CD4-positive, alpha-beta T cell treated with Interleukin-12 subunit alpha and Interleukin-12 subunit beta, for 1 hour (primary cell): ENCODE data around the gene DNASE1L3.

Source experiments
- DNase-seq: peaks from one replicate; pipeline ENCODE4 v3.0.0-alpha.2; 2020

Gene DNASE1L3

DNA sequence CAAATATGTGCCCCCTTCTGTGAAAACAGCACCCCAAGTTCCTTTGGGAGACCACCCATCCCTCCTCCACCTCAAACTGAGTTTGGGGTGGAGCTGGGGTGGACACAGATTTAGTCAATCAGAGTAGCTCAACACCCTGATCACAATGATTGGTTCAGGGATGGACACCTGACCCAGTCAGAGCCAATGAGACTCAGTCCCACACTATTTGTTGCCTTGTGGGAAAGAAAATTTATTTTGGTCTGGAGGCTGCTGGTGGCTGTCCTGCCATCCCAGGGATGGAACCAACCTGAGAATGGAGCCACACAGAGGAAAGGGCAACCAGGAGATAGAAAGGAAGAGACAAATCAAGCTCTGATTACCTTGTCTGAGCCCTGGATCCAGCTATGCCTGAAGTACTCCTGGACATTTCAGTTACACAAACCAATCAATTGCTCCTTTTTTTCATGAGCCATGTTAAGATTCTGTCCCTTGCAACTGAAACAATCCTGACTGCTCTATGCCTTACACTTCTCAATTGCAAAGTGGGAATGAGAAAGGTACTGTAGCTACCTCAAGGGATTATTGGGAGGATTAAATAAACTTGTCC is 10.6 kb downstream of the DNASE1L3 start:
- DNase-seq: no peak

DNA sequence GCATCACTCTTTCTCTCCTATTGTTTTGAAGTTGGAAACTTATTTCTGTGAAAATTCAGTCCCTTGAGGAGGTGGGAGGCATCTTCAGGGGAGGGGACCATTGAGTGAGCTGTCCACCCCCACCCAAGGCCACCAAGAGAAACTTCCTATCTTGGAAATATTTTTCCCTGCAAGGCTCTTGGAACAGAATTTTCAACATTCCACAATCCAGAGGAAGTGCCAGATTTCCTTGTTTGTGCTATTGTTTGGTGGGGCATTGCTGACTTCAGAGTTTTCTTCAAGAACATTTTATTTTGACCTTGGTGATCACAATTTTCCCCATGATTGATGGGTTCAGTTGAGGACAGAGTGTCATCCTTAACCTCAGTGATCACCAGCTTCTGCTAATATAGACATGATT is 12.0 kb downstream of the DNASE1L3 start:
- no peak for DNase-seq

DNA sequence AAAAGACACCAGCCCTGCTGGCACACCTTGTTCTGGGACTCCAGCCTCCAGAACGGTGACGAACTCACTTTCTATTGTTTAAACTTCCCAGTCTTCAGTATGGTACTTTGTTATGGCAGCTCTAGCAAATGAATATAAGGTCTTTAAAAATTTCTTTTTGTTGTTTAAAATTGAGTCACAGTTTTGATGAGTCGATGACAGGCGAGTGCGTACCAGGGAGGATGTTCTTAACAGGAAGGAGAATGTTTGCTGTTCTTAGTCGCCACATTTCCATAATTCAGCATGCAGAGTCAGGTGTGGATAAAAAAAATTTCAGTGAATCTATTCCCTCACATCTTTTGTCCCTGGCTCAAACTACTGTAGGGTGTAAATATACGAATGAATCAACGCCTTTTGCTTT is 12.4 kb downstream of the DNASE1L3 start:
- no peak for DNase-seq

DNA sequence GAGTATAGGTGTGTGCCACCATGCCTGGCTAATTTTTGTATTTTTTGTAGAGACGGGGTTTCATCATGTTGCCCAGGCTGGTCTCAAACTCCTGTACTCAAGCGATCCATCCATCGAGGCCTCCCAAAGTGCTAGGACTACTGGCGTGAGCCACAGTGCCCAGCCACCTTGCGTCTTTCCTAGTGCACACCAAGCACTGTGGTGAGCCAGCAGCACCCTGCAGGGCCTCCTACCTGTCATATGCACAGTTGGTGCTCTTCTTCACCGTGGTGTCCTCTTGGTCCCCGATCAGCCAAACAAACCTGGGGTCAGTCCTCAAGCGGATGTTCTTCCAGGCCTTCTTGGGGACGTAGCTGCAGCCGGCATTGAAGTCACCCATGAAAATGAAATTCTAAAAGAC is 13.2 kb downstream of the DNASE1L3 start:
- DNase-seq: no peak

DNA sequence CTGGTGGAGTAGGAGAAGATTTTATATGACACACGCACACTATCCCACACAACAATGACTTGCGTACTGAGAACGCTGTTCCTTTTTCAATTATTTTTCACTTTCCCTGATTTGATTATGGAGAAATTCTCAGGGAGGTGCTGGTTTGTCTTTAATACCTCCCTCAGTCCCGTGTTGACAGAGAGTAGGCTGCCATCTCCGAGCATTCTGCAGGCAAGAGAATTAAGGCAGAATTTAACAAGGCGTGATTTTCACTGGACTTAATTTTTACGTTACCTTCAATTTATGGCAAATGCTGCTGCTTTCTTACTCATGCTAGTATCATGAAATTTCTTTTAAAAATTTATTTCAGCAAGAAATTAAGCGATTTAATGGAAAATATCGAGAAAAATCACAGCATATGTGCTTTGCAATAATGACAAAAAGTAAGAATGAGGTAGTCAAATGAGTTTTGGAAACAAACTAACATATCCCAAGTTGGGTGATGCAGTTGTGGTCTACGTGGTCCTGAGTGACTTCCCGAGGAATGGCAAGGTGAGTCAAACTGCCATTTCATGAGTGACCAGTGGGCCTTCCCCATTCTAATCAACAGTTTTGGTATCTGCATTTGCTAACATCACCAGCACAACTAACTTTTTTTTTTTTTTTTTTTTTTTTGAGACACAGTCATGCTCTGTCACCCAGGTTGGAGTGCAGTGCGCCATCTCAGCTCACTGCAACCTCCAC is 16.9 kb downstream of the DNASE1L3 start:
- DNase-seq: no peak

DNA sequence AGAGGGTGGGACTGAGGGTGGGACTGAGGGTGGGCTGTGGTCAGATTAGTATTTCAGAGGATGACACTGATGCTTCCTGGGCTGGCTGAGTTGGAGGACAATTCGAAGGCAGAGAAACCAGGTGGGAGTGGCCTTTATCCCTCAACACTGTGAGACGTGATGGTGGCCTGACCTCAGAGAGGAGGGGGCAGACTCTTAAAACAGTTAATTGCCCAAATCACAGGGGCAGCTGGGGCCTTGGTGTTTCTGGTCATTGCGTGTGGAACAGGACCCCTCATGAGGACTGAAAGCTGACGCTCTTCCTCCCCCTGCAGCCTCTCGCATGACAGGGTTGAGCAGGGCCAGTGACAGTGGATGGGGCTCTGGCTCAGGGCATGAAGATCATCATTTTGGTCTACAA is 18.7 kb downstream of the DNASE1L3 start:
- DNase-seq: no peak

DNA sequence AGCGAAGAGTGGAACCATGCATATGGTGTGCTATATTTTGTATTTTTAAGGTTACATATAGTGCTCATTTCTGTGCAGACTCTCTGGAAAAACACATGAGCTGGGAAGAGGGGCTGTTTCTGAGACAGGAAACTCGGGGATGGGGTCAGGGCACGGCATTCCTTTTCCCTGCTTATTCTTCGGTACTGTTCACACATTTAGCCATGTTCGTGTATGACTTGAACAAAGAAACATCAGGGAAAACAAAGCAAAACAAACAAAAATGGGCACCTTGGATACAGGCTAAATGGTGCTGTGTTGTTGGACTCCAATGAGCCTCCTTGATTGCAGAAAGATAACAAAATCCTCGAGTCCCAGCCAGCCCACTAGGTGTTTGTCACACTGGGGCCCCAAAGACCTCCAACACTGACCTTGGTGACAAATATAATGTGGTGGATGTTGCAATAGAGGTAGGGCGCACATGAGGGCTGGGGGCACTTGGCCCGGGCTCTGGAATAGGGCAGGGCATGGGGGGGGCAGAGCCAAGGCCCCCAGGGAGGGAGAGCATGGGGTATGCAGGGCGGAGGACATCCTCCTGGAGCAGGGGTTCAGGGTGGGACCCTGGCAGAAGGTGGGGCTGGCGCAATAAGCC is 19.3 kb downstream of the DNASE1L3 start:
- DNase-seq: no peak

DNA sequence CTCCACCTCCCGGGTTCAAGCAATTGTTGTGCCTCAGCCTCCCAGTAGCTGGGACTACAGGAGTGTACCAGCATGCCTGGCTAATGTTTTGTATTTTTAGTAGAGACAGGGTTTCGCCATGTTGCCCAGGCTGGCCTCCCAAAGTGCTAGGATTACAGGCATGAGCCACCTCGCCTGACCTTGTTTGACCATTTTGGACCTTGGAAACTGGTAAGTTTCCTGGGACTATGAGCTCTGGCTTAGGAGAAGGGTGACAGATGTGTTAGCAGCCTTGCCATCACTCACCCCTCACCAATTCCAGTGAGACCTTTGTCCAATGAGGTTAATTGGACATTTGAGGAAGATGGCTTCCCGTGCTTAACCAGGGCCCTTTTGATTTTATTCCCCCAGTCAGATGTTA is 19.9 kb downstream of the DNASE1L3 start:
- DNase-seq: no peak

DNA sequence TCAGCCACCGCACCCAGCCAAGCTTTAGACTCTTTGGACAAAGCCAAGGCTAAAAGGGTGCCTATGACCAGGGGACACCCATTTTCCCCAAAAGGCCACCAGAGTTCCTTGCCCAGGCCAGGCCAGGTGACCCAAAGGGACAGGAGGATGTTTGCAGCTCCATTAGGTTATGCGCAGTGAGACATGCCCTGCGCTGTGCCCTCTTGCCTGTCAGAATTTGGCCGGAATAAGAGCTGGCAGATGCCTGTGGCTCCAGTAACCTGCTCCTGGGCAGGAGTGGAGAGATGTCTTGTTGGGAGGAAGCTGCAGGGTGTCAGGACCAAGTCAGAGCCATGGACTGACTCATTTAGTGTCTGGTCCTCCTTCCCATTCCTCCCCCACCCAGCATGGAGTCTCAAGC is 20.5 kb downstream of the DNASE1L3 start:
- DNase-seq: no peak

DNA sequence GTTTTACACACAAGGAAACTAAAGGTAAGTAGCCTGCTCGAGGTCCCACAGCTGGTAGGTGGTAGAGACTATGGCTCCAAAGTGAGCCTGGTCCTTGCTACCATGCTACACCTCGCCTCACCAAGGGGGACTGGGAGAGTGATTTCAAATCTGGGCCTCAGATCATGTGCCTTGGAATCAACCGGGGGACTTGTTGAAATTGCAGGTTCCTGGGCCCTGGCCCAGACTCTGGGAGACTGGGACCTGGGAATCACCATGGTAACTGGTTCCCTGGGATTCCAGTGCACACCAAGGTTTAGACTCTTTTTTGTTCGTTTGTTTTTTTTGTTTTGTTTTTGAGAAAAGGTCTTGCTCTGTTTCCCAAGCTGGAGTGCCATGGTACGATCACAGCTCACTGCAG is 21.1 kb downstream of the DNASE1L3 start:
- no peak for DNase-seq

DNA sequence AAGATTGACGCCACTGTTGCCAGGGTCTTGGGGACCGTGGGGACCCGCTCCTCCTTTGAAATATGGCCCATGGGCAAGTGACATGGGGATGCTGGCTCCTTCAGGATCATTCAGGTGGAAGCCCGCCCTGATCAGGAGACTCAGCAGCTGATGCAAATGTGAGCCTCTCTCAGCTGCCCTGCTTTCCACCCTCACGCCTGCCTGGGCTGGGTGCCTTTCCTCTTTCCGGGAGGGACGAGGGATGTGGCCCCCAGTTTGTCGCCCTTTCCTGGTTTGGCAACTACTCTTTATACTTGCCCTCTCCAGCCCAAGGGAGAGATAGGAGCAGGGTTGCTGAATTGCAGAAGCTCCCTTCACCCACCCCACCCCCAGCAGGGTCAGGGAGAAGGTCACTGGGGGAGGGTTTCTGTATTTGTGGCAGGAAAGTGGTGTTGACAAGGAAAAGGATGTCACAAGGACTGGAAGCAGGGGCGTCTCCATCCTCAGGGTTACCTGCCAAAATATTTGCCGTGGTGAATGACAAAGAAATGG is 21.8 kb downstream of the DNASE1L3 start:
- DNase-seq: no peak

DNA sequence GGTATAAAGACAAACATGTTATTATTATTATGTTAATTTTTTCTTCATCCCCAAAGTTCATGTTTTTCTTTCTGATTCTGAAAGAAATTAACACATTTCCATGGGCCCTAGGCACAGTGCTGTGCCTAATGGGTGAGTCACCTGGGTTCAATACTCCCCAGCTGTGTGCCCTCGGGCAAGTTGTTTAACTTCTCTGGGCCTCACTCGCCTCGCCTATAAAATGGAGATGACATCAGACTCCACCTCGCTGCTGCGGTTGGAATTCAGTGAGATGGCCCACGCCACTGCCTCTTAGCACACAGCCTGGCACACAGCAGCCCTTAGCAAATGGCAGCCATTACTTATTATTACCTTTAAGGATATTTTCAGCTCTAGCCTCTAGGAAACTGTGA is 22.6 kb downstream of the DNASE1L3 start:
- no peak for DNase-seq

DNA sequence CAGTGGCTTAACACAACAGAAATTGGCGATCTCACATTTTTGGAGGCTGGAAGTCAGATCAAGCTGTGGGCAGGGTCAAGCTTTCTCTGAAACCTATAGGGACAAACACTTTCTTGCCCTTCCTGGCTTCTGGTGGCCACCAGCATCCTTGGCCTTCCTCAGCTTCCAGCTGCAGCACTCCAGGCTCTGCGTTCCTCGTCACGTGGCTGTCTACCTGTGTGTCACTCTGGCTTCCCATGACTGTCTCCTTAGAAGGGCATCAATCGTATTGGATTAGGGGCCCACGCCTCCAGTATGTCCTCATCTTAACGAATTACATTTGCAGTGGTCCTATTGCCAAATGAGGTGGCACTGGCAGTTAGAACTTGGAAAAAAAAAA is 25.8 kb downstream of the DNASE1L3 start:
- DNase-seq: no peak

DNA sequence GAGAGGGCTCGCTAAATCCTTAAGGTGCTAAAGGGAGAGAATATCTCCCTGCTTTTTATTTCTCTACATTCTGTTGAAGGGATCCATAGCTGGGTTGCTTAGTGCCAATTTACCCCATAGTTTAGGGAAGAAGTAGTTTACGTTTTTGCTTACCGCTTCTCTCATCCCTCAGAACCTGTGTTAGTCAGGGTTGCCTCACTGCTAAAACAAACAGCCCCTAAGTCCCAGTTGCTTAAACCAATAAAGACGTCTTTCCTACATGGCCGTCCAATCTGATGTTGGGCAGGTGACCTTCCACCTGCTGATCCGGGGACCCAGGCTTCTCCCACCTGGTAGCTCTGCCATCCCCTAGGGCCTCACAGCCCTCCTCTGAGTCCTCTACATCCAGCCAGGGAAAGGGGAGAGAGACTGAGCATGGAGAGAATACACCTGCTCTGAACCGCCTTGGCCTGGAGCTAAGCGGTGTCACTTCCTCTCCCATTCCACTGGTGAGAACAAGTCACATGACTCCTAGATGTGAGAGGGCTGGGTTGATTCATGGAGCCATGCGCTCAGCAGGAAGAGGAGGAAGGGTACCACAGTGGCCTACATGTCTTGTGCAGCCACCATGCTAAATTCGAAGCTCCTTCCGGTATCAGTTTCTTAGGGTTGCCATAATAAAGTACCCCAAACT is 26.3 kb downstream of the DNASE1L3 start:
- DNase-seq: no peak

DNA sequence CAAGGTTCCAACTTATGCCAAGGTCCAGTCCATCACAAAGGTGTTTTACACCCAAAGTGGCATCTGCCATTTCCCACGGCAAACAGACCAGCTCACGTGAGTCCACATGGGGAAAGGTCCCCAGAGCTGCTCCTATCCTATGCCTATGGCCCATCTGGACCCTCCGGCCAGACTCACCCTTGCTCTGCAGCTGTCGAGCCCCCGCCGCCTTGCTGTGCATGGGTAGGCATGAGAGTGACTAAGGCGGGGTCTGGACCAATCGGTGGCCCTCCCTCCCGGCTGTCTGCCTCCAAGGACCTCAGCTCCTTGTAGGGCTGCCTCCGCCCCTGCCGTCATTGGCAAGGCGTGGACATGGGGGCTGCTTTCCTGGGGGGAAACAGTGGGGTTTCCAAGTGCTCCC is 26.9 kb downstream of the DNASE1L3 start:
- no peak for DNase-seq

DNA sequence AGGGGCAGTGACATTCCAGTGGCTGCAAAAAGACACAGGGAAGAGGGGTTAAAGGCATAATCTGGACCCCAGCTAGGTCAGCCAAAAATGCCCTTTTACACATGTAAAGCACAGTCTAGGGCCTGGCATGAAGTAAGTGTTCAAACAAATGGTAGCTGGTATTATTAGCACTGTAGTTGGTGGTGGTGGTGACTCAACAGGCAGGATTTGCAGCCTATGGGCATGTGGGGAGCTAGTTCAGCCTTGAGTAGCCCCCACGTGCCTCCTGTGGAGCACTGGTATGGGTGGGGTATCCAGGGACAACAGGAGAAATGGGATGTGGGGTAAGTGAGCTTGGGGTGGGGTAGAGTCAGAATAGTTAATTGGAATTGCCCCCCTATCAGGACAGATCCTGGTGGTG is 27.6 kb downstream of the DNASE1L3 start:
- no peak for DNase-seq

DNA sequence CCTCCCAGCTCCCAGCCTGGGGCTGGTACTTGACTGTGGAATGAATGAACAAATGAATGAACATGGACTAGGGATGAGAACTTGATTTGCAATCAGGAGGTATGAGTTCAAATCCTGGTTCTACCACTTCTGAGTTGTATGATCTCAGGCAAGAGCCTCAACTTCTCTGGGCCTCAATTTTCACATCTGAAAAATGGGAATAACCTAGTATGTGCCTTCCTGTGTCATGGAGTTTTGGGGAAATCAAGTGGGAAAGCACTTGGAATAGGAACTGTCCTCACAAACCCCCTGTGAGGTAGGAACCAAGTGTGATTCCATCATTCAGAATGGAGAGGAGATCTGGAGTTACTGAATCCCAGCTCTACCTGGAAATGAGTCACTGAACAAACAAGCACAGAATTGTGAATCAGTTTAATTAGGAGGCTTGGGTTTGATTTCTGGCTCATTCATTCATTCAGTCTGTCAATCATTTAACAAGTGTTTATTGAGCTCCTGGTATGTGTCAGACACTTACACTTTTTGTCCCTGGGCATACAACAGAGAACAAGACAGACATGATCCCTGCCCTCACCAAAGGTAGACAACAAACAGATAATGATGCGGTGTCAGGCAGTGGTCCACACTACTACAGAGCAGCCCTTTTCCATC is 29.7 kb downstream of the DNASE1L3 start:
- no peak for DNase-seq

DNA sequence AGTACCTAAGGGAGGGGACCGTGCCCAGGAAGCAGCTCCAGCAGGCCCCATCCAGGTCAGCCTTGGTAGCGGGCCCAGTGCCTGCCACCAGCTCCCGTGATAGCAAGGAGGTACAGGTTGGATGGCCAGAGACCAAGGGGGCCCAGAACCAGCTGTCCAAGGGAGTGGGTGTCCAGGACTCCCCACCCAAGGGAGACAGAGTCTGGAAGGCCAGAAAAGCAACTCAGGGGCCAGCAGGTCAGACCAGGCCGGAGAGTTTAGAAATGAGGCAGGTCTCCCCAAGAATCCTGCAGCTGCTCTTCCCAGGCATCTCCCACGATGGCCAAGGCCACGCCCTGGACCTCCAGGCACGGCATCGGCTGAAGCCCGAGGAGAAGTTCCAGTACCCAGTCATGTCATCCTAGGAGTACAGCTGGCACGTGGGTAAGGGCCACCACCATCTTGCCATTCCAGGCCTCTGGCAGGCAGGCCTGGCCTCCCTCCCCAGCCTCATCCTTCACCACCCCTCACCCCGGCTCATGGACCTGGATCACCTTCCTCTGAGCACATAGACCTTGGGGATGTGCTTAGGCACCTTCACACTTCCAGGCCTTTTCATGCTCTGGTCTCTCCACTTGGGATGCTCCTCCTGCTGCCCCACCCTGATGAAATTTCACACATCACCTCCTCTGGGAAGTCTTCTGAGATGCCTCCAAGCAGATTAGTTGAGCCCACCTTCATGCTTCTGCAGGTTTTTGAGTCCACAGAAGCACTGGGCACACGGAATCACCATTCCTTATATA is 30.5 kb downstream of the DNASE1L3 start:
- DNase-seq: no peak

DNA sequence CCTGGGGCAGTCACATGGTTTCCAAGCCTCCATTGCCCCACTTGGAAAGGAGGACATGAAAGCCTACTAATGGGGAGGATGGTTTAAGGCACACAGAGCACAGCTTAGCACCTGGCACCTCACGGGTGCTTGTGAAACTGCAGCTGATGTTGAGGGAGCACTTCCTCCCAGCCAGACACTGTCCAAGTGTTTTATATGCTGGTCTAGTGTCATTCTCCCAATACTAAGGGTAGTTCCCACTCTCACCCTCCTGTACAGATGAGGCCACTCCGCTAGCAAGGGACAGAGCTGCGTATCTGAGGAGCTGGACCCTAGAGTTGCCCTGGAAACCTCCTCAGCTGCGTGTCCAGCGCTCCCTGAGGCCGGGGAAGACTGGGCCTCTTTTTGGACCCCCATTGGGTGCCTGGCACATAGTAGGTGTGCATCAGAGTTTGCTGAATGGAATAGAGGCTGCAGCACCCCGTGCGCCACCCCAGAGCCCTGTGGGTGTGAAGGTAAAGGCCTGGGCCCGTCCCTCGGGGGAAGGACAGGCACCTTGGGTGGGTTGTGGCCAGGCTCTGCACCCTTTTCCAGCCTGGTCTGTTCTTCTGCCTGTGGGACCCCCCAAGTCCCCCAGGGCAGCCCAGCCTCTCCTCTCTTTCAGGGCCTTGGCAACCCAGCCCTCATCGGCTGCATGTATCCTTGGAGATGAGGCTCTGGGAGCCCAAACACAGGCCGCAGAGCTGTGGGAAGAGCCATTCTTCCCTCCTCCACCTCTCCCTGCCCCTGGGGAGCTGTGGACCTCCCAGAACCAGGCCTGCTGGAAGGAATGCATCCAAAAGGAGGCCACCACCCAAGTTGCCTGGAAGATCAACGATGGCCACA is 31.3 kb downstream of the DNASE1L3 start:
- DNase-seq: no peak

DNA sequence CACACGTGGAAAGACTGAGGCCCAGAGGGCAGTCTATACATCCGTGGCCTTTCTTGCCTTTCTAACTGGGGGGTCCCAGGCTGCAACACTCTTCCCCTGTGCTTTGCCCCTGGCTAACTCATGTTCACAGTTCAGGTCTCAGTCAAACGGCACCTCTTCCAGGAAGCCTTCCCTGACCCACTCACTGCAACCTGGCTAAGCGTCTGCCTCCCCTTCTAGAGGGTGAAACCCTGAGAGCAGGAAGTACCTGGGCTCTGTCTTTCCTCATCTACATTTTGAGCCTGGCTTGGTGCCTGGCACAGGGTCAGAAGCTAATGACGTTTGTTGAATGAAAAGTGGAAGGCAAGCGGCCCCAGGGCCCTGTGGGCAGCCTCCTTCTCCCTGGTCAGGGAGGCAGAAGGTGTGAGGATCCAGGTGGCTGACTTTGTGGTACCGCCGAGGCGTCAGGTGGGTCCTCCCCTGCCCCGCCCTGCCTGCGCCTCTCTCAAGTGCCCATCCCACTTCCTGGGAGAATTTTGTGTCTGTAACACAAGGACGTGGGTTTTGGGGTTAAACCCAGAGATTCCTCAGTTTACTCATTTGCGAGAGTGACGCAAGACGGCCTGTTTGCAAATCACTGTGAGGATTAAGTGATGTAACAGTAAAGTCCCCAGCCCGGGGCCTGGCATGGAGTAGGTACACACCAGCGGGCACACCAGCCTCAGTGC is 32.1 kb downstream of the DNASE1L3 start:
- DNase-seq: no peak
